HepG2 (cell line): ENCODE results near the gene B3GALT6. TPM values are rescaled to one million over a fixed set of nuclear protein-coding genes. Genes with fewer than 3 reads are reported as not detected.

ENCODE experiments used
- ATF6 ChIP-seq: sonication (generic); formaldehyde crosslinking; conservative IDR thresholded peaks from 2 replicates; pipeline ENCODE4 v1.4.0; 2020; ENCODE audit warnings: missing genetic modification reagents
- GABPA ChIP-seq, 2 experiments: IDR thresholded peaks; 2 replicates each; pipeline ENCODE4 v1.6.1; 2011 to 2016; ENCODE audit warnings: low read depth in 2 of 2, low read length in 1 of 2, missing biosample characterization in 1 of 2, missing genetic modification characterization in 1 of 2
- GABPB1 ChIP-seq: IDR thresholded peaks from 2 replicates; pipeline ENCODE4 v1.6.1; 2016; ENCODE audit warnings: mild to moderate bottlenecking, missing genetic modification reagents, moderate library complexity, missing compliant biosample characterization
- HOXA3 ChIP-seq: sonication (generic); formaldehyde crosslinking; IDR thresholded peaks from 2 replicates; pipeline ENCODE4 v1.5.0; 2020; ENCODE audit warnings: missing genetic modification reagents
- JUND ChIP-seq: sonication (generic); formaldehyde crosslinking; IDR thresholded peaks from 2 replicates; pipeline ENCODE4 v1.8.0; 2022; ENCODE audit warnings: mild to moderate bottlenecking, missing genetic modification reagents
- MBNL3 ChIP-seq: fragments of 250-450 bp; sonication (Bioruptor Pico); conservative IDR thresholded peaks from 2 replicates; pipeline ENCODE4 v1.8.0; 2022; ENCODE audit warnings: mild to moderate bottlenecking, inconsistent platforms
- MLLT10 ChIP-seq: sonication (generic); formaldehyde crosslinking; IDR thresholded peaks from 2 replicates; pipeline ENCODE4 v1.4.0; 2020; ENCODE audit warnings: missing genetic modification reagents
- PITX1 ChIP-seq: sonication (generic); formaldehyde crosslinking; IDR thresholded peaks from 2 replicates; pipeline ENCODE4 v1.5.1; 2020; ENCODE audit warnings: mild to moderate bottlenecking, missing genetic modification reagents
- POLR2AphosphoS2 ChIP-seq: IDR thresholded peaks from 2 replicates; pipeline ENCODE4 v1.6.1; 2011; ENCODE audit warnings: low read depth, low read length, improper control_type of control experiment
- SNAPC2 ChIP-seq: sonication (generic); formaldehyde crosslinking; IDR thresholded peaks from 2 replicates; pipeline ENCODE4 v1.8.1; 2022; ENCODE audit warnings: mild to moderate bottlenecking, missing genetic modification reagents
- STAT5B ChIP-seq: sonication (generic); formaldehyde crosslinking; IDR thresholded peaks from 2 replicates; pipeline ENCODE4 v1.4.0; 2020; ENCODE audit warnings: missing genetic modification reagents
- TIGD3 ChIP-seq: sonication (generic); formaldehyde crosslinking; IDR thresholded peaks from 2 replicates; pipeline ENCODE4 v1.5.1; 2020; ENCODE audit warnings: mild to moderate bottlenecking, missing genetic modification reagents, borderline replicate concordance
- ZBTB7B ChIP-seq: sonication (generic); formaldehyde crosslinking; IDR thresholded peaks from 2 replicates; pipeline ENCODE4 v1.4.0; 2020; ENCODE audit warnings: missing genetic modification reagents
- ZFP91 ChIP-seq: sonication (generic); formaldehyde crosslinking; IDR thresholded peaks from 2 replicates; pipeline ENCODE4 v1.9.0; 2022; ENCODE audit warnings: missing genetic modification reagents, mild to moderate bottlenecking, borderline replicate concordance
- ZNF263 ChIP-seq: sonication (generic); formaldehyde crosslinking; IDR thresholded peaks from 2 replicates; pipeline ENCODE4 v1.4.0; 2020; ENCODE audit warnings: missing genetic modification reagents
- ZNF333 ChIP-seq: sonication (generic); formaldehyde crosslinking; IDR thresholded peaks from 2 replicates; pipeline ENCODE4 v1.4.0; 2020; ENCODE audit warnings: mild to moderate bottlenecking, missing genetic modification reagents, borderline replicate concordance
- ZNF430 ChIP-seq: sonication (generic); formaldehyde crosslinking; IDR thresholded peaks from 2 replicates; pipeline ENCODE4 v1.9.0; 2021; ENCODE audit warnings: mild to moderate bottlenecking, missing genetic modification reagents
- ZNF441 ChIP-seq: sonication (generic); formaldehyde crosslinking; IDR thresholded peaks from 2 replicates; pipeline ENCODE4 v1.7.0; 2021; ENCODE audit warnings: missing genetic modification reagents, borderline replicate concordance
- ZNF773 ChIP-seq: sonication (generic); formaldehyde crosslinking; IDR thresholded peaks from 2 replicates; pipeline ENCODE4 v1.4.0; 2020; ENCODE audit warnings: missing genetic modification reagents, borderline replicate concordance
- polyA plus RNA-seq, 8 experiments: library from polyadenylated mRNA; depleted of rRNA in 3 of 8; stranded (reverse) in 7 of 8; unstranded in 1 of 8; fragments of >200 nt; fragmentation: Illumina TruSeq in 4 of 8; extraction: Trizol in 4 of 8; gene quantifications; 2 replicates each; pipeline versions ENCODE4 v1.2.1 to v1.2.3, GENCODE V29; 2011 to 2016; ENCODE audit warnings: low read depth in 4 of 8, missing spikeins in 1 of 8, mixed read lengths in 1 of 8; ENCODE audit not compliant: insufficient read depth in 1 of 8
- total RNA-seq, 5 experiments: library from RNA; depleted of rRNA; stranded (reverse); fragments of >200 nt; fragmentation: Illumina TruSeq; extraction: Trizol; gene quantifications; 2 replicates each; pipeline ENCODE4 v1.2.3, GENCODE V29; 2016; ENCODE audit warnings: low read depth in 1 of 5
- TF ChIP-seq, protein P1 (sequence below): IDR thresholded peaks from 2 replicates; pipeline ENCODE4 v1.6.1; 2016; ENCODE audit warnings: missing biosample characterization, missing genetic modification reagents, low read depth

The B3GALT6 gene
- total and polyA plus RNA-seq, 2 of the 13 experiments (the other 11 are each of a cell fraction or from before 2014, with no cell fraction given) = 3.9 to 14.2 TPM

DNA sequence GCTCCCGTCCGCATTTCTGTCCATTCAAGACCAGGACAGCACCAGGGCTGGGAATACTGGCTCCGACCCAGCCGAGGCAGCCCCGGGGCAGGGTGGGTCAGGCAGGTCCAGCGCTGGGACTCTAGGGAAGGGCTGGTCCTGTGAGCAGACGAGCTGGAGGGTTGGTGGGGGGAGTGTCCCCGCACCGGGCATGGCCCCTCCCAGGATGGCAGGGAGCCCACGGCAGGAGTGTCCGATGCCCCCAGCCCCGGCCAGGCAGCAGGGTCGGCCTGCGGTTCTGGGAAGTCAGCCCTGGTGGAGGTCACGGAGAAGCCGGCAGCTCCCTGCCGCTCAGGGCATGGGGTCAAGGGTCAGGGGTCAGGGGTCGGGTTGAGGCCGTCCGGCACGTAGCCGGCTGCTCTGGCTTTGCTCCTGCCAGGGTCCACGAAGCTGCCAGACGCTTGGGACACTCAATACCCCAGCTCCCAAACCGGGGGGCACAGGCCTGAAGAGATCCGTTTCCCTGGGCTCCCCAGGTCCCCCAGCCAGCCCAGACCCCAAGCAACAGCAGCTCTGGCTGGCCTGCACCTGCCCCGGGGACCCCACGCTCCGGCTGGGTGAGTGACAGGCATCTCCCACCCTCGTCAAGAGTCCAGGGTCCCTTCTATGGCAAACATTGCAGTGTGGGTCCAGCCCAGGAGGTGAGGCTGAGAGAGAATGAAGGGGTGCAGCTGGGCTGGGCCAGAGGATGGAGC is 7.7 kb downstream of the B3GALT6 start (continued):
- no peak for TF ChIP-seq MBNL3 (CRISPR knock-in tag)
- 0 out of 2 replicates have a peak, but pooled peaks have one; percentile 7 for TF ChIP-seq ZNF263 (CRISPR knock-in tag)
- peak; percentile 87 for TF ChIP-seq ZBTB7B
- TF ChIP-seq ZFP91 = peak; percentile 72; the same call in 1 of the 2 replicates
- no peak for TF ChIP-seq POLR2AphosphoS2
- TF ChIP-seq TIGD3 (CRISPR knock-in tag) = no peak
- no peak for TF ChIP-seq ATF6
- no peak for TF ChIP-seq SNAPC2 (CRISPR knock-in tag)
- TF ChIP-seq GABPA (IDR thresholded peaks at IDR 0.05; ENCODE audit: low read depth, low read length) = no peak
- peak; percentile 32; the same call in 1 of the 2 replicates for TF ChIP-seq GABPA (CRISPR knock-in tag; IDR thresholded peaks at IDR 0.05; ENCODE audit: low read depth)
- peak; percentile 73; the same call in 1 of the 2 replicates for TF ChIP-seq HOXA3 (CRISPR knock-in tag)
- TF ChIP-seq, protein P1, sequence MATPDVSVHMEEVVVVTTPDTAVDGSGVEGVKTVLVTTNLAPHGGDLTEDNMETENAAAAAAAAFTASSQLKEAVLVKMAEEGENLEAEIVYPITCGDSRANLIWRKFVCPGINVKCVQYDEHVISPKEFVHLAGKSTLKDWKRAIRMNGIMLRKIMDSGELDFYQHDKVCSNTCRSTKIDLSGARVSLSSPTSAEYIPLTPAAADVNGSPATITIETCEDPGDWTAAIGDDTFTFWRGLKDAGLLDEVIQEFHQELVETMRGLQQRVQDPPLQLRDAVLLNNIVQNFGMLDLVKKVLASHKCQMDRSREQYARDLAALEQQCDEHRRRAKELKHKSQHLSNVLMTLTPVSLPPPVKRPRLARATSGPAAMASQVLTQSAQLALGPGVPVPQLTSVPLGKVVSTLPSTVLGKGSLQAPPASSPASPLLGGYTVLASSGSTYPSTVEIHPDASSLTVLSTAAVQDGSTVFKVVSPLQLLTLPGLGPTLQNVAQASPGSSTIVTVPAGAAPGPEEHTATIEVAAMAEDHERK (CRISPR knock-in tag) = no peak
- TF ChIP-seq ZNF430 = peak; percentile 49; the same call in 1 of the 2 replicates
- peak; percentile 66; the same call in 1 of the 2 replicates for TF ChIP-seq GABPB1 (CRISPR knock-in tag)
- TF ChIP-seq ZNF441 (CRISPR knock-in tag) = peak; percentile 70; the same call in 1 of the 2 replicates
- 0 out of 2 replicates have a peak, but pooled peaks have one; percentile 19 for TF ChIP-seq PITX1
- no peak for TF ChIP-seq MLLT10
- 0 out of 2 replicates have a peak, but pooled peaks have one; percentile 13 for TF ChIP-seq ZNF773
- no peak for TF ChIP-seq JUND (CRISPR knock-in tag)
- TF ChIP-seq STAT5B = no peak
- no peak; the same call in 1 of the 2 replicates for TF ChIP-seq ZNF333 (CRISPR knock-in tag)
